GM18526 (cell line): ENCODE data around the gene REXO4.

Source experiments
- POLR2A ChIP-seq: IDR thresholded peaks from 3 replicates; pipeline ENCODE4 v1.6.1; 2011; ENCODE audit not compliant: insufficient read length; ENCODE audit errors: extremely low read depth

Gene REXO4

DNA sequence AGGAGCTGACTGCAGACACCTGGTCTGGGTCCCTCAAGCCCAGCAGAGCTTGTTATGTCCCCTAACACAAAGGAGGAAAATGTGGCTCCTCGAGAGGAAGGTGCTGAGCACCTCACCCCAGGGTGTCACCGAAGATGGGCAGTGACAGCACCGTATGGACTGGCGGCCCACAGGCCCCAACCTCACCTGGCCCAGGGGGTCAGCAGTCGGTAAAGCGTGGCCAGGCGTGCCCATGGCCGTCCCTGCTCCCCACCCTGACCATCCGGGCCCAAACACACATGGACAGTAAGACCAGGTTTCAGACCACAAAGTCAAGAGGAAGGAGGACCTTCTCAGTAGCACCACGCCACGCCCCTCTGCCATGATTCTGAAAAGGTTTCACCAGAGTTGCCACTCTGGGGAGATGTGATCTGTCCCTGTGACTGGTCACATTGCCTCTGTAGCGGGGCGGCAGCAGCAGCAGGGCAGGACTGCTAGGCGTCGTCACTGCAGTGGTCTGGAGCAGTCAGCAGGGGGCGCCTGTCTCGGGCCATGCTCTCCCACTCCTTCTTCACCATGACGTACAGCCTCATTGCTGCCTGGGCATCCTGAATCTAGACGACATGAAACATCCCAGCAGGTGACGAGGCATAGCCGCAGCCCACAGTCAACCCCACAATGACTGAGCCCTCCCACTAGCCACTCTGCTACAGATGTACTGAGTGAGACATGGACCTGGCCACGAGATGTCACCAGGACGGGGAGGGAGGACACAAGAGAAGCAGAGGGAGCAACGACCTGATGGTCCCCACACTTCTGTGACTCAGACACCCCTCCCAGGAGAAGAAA is 11.1 kb downstream of the REXO4 start:
- no peak for TF ChIP-seq POLR2A

DNA sequence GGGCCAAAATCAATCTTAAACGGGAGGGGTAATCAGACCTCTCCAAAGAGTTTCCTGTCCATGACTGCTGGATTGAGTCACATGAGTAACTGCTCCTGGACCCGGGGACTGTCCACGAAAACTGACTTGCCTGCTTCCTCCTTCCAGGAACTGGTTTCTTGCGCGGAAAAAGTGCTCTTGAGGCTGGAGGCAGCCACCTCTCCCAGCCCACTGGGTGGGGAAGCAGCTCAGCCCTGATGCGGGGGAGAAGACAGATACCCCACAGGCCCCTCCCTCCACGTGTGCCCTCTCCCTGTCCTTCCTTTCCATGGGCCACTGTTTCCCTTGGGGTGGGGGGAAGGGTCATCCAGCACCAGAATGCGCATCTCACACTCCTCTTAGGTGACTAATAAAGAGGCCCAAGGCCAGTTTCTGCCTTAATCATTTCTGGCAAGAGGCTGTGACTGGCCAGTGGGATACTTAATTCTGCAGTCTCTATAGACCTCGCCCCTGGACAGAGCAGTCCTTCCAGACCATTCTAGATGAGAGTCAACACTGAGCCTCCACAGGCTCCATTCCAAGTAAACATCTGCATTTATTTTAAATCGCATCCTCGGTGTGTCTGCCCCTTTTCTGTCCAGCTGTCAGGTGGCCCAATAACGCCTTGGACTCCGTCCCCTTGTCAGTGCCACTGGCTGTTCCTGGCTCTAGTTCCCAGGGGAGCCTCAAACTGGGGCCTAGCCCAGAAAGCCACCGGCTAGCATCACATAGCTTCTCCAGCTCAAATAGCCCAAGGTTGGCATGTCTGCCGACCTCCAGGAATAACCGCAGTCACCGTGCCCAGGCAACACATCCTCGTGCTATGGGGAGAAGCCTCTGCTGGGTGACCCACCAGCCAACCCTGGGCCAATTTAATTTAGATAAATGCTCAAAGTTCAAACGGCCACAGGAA is 12.0 kb downstream of the REXO4 start:
- no peak for TF ChIP-seq POLR2A

DNA sequence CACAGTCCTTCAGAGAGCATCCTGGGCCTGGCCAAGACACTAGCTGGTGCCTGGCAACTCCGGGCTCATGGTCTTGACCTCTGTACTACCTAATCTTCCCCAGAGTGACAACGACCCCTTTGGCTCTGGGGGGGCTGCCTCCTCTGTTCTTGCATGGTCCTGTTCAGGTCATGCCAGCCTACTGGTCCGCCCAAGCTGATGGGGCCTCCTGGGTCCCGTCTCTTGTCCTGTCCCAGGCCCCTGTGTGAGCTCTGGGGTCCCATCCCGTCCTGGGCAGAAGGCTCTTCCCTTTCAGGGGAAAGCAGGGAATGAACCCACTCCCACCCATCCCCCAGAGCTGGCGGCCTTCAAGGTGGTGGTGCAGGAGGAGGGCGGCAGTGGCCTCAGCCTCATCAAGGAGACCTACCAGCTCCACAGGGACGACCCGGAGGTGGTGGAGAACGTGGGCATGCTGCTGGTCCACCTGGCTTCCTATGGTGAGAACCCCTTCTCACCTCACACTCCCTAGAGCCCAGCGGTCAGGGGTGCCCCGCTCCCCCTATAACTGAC is 13.3 kb downstream of the REXO4 start:
- TF ChIP-seq POLR2A = no peak

DNA sequence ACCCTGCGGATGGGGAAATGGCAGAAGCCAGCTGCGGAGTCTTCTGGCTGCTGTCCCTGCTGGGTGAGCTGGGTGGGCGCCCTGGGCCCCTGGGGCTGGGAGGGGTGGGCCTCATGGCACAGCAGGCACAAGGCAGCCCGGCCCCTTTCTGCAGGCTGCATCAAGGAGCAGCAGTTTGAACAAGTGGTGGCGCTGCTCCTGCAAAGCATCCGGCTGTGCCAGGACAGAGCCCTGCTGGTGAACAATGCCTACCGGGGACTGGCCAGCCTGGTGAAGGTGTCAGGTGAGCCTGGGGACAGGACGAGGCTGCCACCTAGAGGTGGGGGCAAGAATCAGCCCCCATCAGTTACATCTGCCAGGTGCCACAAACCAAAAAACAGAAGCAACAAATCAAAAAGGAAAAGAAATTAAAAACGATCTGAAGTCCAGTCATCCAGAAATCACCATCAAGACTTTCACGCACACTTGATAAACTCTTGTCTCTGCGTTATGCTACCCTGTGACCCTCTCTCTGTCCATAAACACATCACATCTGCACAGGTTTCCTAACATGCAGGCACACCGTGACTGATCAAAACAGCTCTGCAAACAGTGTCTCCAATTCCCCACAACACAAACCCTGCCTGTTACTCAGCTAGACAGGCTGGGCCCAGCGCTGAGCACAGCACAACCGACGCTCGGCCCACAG is 13.9 kb downstream of the REXO4 start:
- no peak for TF ChIP-seq POLR2A

DNA sequence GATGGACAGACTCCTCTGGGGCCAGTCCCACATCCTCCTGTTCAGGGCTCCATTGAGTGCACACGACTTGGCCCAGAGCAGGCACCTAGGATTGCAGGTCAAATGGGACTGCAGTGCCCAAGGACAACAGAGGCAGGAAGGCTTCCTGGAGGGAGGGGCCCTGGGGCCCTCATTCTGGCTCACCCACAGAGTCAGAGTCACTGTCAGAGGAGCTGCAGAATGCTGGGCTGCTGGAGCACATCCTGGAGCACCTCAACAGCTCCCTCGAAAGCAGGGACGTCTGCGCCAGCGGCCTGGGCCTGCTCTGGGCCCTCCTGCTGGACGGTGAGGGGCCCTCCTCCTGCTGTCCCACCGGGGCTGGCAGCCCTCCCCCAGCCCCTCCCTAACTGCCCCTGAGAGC is 15.1 kb downstream of the REXO4 start:
- no peak for TF ChIP-seq POLR2A

DNA sequence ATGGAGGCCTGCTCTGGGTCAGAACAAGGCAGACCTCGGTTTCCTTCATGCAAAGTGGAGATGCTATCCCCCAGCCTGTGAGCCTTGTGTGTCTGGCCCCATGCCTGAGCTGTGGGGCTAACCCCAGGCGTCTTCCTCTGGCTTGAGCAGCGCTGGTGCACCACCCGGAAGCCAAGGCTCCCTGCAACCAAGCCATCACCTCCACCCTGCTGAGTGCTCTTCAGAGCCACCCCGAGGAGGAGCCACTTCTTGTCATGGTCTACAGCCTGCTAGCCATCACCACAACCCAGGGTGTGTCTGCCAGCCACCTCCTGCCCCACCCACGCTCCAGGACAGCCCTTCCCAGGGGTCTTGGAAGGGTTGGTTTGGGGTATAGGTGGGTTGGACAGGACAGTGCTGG is 16.2 kb downstream of the REXO4 start:
- TF ChIP-seq POLR2A = no peak

DNA sequence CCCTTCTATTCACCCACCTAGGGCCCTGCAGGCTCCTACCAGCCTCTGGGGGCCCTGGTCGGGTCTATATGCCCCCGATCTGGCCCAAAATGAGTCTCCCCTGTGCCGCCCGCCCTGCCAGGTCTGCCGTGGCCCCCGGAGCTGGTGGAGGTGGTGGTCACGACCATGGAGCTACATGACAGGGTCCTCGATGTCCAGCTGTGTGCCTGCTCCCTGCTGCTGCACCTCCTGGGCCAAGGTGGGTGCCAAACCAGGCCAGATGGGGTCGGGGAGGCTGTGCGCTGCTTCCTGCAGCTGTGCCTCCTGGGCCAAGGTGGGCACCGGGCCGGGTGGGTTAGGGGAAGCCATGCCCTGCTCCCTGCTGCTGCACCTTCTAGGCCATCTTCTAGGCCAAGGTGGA is 17.5 kb downstream of the REXO4 start:
- TF ChIP-seq POLR2A = no peak

DNA sequence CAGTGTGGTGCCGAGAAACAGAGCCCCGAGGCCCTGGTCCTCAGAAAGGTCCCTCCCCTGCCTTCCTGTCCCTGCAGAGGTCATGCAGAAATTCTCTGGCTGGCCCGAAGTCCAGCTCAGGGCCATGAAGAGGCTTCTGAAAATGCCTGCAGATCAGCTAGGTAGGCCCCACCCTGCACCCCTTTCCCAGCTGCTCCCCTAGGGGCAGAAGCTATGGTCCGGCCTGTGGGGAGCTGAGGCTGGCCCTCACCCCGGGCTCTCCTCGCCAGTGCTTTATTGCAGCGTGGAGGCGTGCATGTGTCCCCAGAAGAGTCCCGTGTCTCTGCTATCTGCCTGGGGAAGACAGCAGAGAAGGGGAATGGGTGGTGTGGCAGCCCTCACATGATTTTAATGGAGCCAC is 19.9 kb downstream of the REXO4 start:
- no peak for TF ChIP-seq POLR2A

DNA sequence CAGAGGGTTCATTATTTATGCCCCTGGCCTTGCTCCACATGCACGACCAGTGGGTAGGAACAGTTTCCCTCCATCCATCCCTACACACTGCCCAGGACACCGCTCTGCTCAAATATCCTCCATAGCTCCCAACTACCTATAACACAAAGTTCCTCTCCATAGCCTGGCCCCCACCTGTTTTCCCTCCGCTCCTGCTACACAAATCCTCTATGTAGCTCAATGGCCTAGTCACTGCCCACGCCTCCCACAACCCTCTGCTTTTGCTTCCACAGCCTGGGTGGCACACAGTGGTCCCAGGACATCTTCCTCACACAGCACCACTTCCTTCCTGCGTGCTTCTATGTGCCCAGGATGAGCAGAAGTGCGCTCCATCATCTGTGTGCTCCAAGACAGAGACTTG is 20.4 kb downstream of the REXO4 start:
- TF ChIP-seq POLR2A = no peak

DNA sequence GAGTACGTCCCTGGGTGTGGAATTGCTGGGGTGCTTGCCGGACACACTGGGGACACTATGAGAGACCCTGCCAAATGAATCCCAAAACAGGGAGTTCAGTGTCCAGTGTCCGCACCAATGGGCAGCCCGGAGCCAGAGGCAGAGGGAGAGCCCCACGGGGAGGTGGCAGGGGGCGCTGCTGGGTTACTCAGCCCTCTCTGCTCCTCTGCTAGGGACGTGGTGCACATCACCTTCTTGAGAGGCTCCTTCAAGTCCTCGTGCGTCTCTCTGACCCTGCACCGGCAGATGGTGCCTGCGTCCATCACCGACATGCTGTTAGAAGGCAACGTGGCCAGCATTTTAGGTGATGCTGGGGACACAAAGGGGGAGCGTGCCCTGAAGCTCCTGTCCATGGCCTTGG is 20.9 kb downstream of the REXO4 start:
- TF ChIP-seq POLR2A = no peak

DNA sequence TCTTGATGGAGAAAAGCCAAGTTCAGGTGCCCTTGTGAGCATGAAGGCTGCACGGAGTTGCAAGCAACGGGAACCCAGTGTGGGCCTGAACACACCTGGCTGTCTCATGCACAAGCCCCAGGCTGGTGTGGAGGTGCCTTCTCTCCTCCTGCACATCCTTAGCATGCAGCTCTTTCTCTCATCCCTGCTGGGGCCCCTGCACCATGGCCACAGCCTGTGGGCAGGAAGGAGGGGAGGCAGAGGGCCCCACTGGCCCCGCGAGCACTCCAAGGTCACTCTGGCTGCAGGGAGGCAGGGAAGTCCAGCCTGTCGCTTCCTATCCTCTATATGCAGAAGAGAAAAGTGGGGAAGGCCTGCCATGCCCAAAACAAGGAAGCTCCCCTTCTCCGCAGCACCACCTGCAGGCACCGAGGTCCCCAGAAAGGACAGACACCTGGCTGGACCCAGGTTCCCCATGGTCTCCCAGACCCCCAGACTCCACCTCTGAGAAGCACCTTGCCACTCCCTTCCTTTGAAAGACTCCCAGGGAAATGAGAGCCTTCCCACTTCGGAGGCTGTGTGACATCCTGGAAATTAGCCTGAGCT is 23.0 kb downstream of the REXO4 start:
- TF ChIP-seq POLR2A = no peak

DNA sequence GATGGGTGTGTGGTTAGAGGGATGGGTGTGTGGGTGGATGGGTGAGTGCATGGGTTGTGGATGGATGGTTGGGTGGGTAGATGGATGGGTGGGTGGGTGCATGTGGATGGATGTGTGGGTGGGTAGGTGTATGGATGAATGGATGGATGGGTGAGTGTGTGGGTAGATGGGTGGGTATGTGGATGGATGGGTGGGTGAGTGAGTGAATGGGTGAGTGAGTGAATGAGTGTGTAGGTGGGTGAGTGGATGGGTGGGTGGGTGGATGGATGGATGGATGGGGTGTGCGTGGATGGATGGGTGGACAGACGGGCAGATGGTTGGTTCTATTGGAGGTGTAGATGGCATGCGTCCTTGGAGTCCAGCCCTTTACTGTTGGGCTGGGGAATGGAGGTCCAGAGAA is 24.4 kb downstream of the REXO4 start:
- no peak for TF ChIP-seq POLR2A

DNA sequence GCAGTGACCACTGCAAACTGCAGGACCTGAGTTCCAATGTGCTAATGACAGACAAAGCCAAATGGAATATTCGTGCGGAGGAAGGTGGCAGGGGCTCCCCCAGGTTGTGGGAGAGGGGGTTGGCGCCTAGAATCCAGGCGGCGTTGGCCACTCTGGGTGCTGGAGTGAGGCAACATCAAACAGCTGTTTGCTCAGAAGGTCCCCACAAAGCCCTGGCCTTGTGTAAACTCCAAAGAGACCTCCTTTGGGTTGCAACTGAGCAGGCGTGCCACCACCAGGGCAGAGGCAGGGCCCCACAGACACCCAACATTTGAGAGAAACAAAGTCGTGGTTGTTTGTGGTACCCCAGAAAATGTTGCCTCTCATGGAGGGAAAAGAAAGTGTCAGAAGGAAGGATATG is 27.1 kb downstream of the REXO4 start:
- no peak for TF ChIP-seq POLR2A

DNA sequence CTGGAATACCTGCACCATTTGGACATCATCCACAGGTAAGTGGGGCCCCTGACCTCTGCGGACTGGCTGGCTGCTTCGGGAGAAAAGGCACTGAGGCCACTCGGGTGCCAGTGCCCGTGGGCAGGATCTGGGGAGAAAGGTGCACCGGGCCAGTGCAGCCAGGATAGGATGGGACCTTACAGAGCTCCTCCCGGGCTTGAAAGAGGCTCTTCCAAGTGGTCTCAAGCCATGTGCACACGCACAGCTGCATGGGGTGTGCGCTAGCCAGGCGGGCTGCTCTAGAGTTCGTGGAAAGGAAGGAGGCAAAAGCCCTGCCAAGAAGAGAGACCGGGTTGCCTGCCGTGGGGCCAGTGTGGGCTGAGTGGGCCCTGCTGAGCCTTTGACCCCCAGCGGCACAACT is 28.2 kb downstream of the REXO4 start:
- no peak for TF ChIP-seq POLR2A

DNA sequence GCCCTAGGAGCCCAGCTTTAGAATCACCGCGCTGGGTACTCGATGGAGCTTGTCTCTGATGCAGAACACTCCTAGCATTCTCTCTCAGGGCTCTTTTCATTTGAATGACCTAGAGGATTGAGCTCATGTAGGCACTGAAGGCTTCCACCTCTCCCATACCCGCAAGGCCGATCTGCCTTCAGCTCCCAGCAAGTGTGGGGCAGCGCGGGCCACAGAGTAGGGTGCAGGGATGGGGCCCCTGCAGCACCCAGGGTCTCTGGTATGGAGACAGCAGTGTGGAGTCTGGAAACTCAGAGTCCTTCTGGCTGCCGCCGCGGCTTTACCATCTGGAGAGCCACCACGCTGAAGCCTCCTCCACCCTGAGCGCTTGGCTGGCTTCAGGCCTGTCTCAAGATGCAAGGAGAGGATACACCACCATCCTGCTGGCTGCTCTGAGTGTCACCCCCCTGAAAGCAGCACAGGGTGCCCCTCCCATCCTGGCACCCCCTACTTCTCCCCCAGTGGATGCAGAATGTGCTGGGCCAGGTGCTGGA is 28.7 kb downstream of the REXO4 start:
- no peak for TF ChIP-seq POLR2A
